ENCODE data around the gene GRM7.

The GRM7 gene

DNA sequence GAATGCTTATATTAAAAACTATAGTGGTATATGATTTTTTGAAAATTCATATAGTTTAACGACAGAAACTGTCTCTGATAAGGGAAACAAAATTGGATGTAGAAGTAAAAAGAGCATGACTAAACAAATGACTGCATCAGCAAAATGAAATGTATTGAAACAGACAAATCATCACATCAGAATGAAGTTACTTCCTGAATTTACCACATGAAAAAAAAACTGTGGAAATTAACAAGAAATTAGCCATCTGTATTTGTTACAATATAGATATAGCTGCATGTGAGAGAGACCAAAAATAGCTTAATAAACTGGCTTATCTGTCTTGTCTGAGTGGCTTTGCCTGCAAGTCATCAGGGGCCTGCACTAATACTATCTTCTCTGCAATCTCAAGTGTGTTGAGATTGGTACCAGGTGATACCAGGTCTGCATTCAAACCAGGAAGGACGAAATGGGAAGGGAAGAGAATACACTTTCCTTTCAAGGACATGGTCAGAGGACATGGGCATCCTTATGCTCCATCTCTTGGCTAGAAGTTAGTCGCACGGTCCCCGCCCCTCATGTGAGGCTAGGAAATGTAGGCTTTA is 388.7 kb downstream of the GRM7 start:
- DNase-seq, result no peak

DNA sequence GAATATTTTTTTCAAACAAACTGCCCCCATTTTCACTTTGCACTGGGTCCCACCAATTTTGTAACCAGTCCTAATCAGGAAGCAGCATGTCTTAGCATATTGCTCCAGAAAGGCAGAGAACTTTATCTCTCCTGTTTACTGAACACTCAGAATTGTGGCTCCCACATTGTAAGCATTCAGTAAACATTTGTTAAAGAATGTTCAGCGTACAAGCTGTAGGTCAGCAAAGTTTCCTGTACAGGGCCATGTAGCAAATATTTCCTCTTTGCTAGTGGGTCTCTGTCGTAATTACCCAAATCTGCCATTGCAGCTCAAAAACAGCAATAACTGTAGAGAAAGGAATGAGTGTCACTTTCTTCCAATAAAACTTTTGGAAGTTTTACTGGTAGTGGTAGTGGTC is 393.3 kb downstream of the GRM7 start:
- DNase-seq, result no peak

DNA sequence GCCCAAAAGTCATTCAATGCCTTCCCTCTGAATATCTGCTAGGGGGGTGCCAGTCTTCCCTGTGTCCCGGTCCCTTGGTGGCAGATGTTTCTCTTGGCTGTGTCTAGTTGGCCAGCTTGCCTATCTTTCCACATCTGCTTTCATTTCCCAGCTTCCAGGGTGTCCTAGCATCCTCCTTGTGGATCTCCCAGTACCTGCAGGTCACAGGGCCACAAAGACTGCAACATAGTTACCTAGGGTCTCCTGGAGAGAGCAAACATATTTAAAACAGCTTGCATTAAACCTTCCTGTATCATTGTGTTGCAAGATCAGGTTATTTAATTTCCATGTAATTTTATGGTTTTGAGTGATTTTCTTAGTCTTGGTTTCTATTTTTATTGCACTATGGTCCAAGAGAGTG is 400.1 kb downstream of the GRM7 start:
- no peak for DNase-seq

DNA sequence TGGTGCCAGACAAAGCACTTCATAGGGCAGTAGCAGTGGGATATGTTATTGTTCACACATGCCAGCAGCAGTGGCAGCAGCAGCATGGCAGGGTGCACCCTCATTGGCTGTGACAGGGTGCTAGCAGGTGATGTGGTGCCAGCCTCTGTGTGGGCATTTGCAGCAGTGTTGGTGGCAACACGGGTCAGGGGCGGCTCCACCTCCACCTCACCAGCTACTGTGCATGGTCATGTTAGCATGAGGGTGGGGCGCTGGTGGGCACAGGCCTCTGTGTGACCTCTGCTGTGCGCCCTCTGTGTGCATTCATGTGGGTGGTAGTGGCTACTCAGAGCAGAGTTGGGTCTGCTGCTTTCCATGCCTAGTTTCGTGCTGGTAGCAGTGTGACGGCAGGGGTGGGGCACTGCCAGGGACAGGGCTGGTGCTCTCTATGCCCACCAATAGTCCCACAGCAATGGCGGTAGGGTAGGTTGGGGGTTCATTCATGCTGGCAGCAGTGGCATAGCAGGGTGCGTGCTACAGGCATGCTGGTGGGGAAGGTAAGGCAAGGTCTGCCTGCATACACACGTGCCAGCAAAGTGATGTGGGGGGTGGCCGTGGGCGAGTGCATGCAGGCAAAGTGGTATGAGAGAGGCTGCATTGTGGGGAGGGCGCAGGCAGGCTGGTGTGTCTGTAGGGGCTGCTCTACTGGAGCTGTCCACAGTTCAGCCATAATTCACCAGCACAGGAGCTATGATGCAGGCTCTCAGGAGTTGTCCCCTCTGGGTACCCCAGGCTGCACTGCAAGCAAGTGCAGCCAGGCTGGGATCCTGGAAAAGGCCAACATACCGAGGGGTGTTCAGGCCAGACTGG is 402.7 kb downstream of the GRM7 start:
- DNase-seq, result no peak

DNA sequence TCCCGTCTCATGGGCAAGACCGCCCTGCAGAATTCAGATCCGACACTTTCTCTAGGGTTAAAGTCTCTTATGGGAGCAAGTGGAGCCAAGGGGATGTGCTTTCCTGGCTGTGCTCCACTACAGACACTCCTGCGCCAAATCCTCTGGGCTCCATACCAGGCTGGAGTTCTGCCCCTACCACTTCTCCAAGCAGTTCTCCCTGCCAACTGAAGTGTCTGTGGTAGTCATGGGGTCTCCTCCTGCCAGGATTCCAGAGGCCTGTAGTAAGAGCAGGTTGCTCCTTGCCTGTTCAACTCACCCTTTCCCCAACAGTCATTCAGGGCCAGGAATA is 403.2 kb downstream of the GRM7 start:
- DNase-seq, result no peak

DNA sequence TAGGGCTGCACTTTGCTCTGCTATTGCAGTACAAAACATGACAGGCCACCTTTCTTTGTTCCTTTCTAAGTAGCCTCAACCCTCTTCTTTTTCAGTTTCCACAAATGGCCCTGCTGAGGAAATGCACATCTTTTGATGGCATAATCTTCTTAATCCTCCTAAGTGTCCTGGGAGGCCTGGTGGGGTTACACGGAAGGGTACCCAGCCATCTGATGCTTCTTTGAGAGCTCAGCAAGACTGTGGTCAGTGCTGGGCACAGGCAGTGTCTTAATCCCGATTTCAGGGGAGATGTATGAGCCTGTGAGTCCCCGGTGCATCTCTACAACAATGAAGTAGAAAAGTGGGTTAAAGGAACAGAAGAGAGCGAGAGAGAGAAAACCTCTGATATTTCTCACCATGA is 404.8 kb downstream of the GRM7 start:
- DNase-seq, result no peak

DNA sequence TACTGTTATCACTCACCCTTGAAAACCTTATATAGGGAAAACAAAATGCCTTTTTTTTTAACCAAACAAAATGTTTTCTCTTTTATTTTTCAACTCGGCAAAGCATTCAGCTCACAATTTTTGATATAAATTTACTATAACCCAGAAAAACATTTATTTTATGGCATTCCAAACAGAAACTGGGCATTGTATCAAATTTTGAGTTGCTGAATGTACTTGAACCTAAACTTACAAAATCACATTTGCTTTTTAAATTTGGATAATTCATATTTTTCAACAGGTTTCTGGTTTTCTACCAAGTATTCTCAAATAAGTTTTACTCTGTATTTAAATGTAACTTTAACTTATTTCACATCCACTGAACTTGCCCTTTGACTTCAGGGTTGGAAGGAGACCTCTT is 405.6 kb downstream of the GRM7 start:
- DNase-seq, result no peak

DNA sequence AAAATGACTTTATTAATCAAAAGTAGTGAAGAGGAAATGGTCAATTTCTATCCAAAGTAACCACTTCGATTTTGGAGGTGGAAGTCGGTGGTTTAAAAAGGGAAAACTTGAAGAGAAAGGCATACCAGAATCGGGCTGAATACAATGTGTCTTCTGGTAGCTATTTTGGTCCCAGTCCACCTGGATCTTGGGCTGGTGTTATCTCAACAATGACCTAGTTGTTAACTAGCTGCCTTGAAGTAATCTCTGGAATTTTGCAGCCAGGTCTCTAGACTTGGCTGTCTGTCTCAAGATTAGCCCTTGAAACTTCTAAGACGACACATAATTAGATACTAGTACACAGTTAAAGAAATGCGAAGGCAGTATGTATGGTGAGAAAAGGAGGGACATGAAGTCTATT is 409.8 kb downstream of the GRM7 start:
- DNase-seq, result no peak

DNA sequence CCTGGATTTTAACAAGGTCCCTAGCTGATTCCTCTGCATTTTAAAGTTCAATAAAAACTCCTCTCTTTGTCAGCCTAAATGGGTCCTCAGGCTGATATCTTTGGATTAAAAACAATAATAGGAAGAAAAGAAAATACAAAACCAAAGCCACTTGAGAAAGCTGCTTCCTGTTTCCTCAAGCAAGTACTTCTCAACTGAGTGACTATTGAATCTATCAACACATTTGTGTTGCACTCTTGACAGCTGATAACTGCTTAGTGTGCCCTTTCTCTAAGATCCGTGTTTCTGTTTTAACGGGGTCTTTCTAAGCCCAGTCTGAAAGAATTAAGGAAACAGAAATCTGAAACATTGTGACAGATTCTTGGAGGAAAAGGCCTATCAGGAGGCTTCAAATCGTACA is 410.7 kb downstream of the GRM7 start:
- no peak for DNase-seq

DNA sequence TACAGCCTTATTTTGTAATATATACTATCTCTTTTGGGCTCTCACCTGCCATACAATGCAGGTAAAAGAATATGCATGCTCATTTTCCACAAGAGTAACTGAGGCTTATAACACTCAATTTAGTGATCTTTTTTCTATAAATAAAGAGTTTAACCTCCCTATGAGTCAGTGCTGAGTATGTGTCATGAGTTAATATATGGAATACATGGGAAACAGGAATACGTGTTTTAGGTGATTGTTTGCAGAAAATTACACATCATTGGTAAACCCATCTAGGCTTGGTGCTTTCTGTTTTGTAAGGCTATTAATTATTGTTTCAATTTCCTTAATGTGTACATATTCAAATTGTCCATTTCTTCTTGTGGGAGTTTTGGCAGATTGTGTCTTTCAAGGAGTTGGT is 411.3 kb downstream of the GRM7 start:
- DNase-seq, result no peak

DNA sequence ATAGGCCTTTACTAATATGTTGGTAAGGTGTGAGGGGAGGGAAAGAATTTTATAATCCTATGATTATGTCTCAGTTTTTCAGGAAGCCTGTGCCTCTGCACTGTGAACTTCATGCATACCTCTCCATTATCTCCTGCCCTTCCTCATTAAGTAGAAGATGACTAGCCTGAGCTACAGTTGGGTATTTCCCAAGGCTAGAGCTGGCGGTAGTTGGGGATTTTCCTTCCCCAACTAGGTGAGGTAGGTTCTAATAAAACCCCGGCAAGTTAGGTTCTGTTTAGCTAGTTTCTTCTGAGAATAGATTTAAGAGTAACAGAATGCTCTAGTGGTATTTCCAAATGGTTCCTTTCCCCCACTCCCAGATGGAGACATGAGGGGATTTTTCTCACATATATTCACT is 414.5 kb downstream of the GRM7 start:
- no peak for DNase-seq

DNA sequence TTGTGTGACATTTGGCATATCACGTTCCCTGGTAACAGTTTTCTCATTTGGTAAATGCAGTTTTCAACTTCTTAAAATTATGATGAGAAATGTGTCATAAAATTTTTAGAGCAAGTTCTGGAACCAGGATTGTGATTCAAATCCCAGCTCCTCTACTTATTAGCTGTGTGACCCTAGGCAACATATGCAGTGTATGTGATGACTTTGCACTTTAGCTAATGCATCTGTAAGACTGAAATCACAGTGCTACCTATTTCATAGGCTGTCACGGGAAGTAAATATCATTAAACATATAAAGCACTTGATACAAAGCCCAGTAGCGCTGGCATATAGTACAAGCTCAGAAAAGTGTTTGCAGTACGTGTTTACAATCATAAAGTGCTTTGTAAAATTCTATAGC is 419.4 kb downstream of the GRM7 start:
- DNase-seq, result no peak

DNA sequence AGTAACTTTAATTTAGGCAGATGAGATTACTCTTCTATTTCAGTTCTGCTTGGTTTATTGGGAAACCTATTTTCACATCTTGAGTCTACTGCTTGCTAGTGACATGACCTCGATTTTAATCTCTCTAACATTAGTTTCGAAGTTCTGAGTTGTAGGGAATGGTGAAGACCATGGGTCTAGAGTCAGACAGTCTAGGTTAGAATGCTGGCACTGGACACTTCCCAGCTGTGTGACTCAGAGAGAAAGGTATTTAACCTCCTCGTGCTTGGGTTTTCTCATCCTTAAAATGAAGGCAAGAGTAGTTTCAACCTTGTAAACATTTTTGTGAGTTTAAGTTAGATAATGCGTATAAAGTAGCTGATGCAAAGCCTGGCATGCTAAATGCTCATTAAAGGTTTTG is 422.1 kb downstream of the GRM7 start:
- DNase-seq, result no peak

DNA sequence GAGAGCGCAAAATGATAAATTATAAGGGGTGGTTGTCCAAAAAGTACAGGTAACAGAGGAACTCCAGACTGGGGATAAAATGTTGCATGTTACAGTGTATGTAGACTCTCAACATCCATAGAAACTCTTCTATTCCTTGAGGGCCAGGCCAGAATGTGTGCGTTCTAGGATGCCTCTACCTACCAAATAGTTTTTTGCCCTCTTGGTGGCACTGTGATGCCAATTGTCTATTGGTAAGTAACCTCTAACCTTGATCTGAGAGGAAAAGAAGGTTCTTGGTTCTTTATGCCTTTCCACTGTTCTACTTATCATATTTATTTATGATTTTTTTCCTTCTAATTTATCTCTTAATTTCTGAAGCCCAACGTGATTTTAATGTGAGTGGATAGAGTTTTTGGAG is 424.6 kb downstream of the GRM7 start:
- no peak for DNase-seq

DNA sequence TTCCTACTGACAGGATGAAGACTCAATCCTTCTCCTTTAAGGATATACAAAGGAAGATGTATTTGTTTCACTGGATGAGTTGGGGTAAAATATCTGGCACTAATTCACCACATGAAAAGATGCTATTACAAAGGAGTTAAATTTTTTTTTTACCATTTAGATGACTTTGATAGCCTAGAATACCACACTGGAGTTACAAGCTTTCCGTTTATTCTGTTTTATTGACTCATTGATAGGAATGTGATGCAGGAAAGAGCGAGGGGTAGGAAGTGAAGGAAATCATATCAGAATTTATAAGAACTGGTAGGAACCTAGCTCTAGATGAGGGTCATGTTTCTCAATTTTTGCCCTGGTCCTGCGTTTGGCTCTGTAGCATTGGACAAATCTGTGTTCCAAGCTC is 427.2 kb downstream of the GRM7 start:
- DNase-seq, result no peak

DNA sequence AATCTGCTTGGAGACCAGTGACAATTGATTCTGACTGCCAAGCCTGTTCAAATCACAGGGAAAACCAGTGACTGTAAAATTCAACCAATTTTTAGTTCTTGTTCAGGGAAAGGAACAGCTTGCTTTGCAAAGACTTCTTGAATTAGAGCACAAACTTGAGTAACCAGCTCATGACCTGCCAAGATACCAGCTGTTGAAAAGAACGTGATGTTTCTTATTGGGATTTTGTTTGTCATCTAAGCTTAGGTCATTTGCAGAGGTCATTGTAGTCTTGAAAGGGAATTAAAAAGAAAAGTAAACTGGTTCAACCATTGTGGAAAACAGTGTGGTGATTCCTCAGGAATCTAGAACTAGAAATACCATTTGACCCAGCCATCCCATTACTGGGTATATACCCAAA is 428.2 kb downstream of the GRM7 start:
- DNase-seq, result no peak

DNA sequence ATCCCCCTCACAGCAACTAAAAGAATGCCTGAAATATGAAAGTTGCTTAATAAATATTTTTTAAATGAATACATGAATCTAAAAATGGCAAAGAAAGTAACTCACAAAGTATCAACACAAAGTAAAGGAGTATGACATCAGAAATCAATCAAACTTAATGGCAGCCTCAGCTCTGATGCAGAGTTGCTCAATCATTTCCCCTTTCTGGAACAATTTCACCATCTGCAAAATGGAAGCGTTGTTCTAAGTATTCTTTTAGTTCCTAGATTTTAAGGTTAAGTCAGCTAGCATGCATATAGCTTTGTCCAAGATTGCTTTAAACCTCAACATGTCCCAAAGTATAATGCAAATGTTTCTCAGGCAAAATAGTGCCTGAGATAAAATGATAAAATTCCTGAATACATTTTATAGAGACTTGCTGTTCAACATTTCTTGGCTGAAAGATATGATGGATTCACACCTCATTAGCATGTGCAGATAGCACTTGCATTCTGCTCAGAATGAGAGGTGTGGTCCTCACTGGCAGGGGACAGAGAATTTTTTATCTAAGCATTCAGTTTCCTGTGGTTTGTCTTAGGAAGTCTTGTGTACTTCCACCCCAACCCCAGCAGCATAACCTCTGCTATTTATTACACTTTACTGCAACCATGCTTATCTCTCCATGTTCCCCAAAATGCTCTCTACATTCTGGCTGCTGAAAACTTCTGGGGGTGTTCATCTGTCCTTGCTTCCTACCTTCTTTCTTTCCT is 429.3 kb downstream of the GRM7 start:
- no peak for DNase-seq

DNA sequence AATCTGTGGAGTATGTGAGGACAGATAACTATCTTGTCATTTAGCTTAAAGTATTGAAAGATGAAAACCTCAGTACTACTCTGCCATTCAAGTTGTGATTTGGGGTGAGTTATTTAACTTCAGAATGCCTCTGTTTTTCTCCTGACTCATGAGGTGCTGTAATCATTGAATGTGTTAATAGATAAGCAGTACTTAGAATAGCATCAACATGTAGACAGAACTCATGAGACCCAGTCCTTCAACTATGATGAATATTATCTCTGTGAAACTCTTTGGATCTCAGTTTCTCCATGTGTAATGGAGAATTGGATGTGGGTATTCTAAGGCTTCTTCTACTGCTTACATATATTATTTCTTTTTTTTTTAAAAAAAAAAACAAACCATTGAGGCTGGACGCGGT is 431.4 kb downstream of the GRM7 start:
- no peak for DNase-seq

DNA sequence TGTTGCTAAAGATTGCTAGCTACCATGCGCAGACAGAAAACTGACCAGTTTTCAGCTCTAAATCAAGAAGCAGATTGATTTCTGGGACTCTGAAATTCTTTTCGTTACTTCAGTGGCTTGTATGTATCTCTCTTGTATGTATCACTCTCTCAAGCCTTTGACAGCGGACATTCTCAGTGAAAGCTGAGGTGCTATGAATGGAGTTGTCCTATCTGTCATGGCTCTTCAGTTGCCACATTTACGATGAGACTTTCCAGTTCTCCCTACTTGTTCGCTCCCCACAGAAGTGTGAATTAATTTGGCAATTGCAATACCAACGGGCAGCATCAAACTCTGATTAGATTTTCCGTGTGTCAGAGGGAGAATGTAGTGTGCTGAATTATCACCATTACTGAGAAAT is 432.4 kb downstream of the GRM7 start:
- DNase-seq, result no peak

DNA sequence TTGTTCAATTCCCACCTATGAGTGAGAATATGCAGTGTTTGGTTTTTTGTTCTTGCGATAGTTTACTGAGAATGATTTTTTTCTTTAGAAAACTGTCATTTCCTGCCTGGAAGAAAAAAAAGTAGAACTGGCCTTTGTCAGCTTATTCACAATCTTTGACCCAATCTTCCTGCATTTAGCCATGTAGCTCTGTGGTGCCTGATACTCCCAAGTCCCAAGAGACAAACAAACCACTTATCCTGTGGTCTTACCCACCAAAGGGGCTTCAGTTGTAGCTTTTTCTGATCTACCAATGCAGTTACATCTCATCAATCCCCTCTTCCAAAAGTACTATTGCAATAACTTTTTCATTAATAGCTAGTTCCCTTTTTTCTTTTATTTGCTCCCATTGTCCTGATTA is 444.6 kb downstream of the GRM7 start:
- DNase-seq, result no peak

DNA sequence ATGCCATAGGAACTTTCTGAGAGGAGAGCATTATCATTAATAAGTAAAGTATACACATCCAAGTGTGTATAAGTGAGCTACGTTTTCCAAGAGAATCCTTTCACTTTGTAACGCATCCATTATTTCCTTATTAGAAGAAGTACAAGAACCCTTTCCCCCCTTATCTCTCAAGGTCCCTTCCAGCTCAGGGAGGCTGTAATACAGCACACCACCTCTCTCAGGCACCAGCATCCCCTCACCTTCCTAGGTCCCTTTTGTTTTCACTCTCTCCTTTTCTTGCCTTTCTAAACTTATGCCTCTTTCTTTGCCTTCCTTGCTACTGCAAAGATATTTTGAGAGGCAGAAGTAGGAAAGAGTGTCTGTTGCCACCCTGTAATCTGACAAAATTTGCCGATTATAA is 446.0 kb downstream of the GRM7 start:
- no peak for DNase-seq

DNA sequence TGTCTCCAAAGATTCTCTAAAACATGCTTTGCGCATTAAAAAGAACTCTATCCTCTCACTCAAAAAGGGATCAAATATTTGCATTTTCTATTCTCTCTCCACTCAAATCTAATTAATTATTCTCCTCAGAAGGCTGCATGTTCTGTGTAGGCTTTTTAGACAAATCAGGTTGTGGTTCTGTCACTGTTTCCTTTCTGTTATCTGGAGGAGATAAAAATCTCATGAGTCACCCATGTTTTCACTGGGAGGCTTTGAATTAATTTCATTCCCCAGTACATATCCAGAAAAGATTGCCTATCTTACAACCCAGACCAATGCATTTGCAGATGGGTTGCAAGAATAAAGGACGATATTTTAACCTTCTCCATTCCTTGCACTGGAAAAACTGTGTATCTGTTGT is 446.5 kb downstream of the GRM7 start:
- no peak for DNase-seq

DNA sequence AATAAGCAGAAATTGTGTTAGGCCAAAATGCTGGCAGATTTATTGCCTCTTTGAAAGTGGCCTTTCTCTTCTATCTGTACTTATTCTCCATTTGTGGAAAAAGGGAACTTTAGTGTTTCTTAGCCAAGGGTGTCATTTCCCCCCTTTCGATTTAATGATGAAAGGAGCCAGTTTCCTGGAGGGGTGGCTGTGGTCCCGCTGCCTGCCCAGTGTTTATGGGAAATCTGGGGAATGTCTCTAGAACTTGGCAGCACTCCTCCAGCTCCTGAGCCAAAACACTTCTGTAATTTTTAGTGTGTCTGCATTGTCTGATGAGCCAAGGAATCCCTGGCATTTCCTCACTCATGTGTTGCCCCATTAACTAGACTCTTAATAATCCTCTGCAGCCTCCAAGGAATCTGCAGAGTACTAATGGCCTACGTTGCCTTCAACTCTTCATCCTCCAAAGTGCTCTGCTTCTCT is 448.8 kb downstream of the GRM7 start:
- DNase-seq, result no peak

DNA sequence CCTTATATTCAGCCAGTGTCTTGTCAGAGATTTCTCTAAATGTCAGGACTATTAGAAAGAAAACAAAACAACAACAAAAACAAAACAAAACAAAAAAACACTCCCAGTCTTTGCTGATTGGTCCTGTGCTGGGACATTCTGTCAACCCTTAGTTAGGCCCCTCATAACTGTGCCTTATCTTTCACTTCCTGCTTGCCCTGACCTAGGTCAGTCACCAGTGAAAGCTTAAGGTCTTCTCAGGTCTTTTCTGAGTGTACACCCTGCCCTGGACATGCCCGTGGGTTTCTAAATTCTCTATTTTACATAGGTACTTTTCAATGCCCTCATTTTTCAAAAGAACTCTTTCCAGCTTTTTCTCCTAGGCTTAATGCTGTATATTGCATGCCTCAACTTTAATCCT is 454.1 kb downstream of the GRM7 start:
- DNase-seq, result no peak

Data from NCI-H446 (cell line).